K562 (cell line): ENCODE measurements around the gene SETD5. TPM values are rescaled to one million over a fixed set of nuclear protein-coding genes. Genes with fewer than 3 reads are reported as not detected.

Experiments
- ARID3B ChIP-seq: fragments of 250-450 bp; sonication (Bioruptor Pico); IDR thresholded peaks from 2 replicates; pipeline ENCODE4 v1.4.0; 2020; ENCODE audit warnings: borderline replicate concordance
- BCOR ChIP-seq: fragments of 450-650 bp; IDR thresholded peaks from 2 replicates; pipeline ENCODE4 v1.6.1; 2016
- CBFA2T3 ChIP-seq: fragments of 450-650 bp; IDR thresholded peaks from 2 replicates; pipeline ENCODE4 v1.6.1; 2017
- CEBPB ChIP-seq: fragments of 450-650 bp; IDR thresholded peaks from 2 replicates; pipeline ENCODE4 v1.6.1; 2016; ENCODE audit warnings: missing genetic modification characterization, missing compliant biosample characterization
- EHMT2 ChIP-seq: fragments of 450-650 bp; IDR thresholded peaks from 2 replicates; pipeline ENCODE4 v1.6.1; 2018; ENCODE audit warnings: antibody characterized with exemption
- ELF2 ChIP-seq: fragments of 250-450 bp; sonication (Bioruptor Pico); IDR thresholded peaks from 2 replicates; pipeline ENCODE4 v1.5.0; 2021; ENCODE audit warnings: mild to moderate bottlenecking
- FOXJ2 ChIP-seq: fragments of 200-800 bp; sonication (Bioruptor generic); IDR thresholded peaks from 2 replicates; pipeline ENCODE4 v1.6.1; 2016; ENCODE audit warnings: missing genetic modification characterization, missing compliant biosample characterization
- HDGF ChIP-seq: fragments of 450-650 bp; IDR thresholded peaks from 2 replicates; pipeline ENCODE4 v1.6.1; 2016
- HEY1 ChIP-seq: fragments of 250-450 bp; sonication (Bioruptor Pico); IDR thresholded peaks from 2 replicates; pipeline ENCODE4 v1.5.0; 2020; ENCODE audit warnings: mild to moderate bottlenecking, moderate library complexity, borderline replicate concordance
- LEF1 ChIP-seq: fragments of 450-650 bp; IDR thresholded peaks from 2 replicates; pipeline ENCODE4 v1.6.1; 2016; ENCODE audit warnings: mild to moderate bottlenecking
- MTA1 ChIP-seq: fragments of 450-650 bp; IDR thresholded peaks from 2 replicates; pipeline ENCODE4 v1.6.1; 2017; ENCODE audit warnings: borderline replicate concordance
- MYC ChIP-seq, 2 experiments: fragments of 250-450 bp in 1 of 2; sonication (Bioruptor Pico) in 1 of 2; IDR thresholded peaks; 2 replicates each; pipeline versions ENCODE4 v1.5.1 to v1.6.1; 2012 to 2021; ENCODE audit warnings: low read depth in 2 of 2, borderline replicate concordance in 1 of 2, improper control_type of control experiment in 1 of 2, low read length in 1 of 2, mild to moderate bottlenecking in 1 of 2, moderate library complexity in 1 of 2
- PHF20 ChIP-seq: fragments of 450-650 bp; IDR thresholded peaks from 2 replicates; pipeline ENCODE4 v1.6.1; 2018; ENCODE audit not compliant: partially characterized antibody
- PRPF4 ChIP-seq: fragments of 200-400 bp; formaldehyde crosslinking; IDR thresholded peaks from one replicate; pipeline ENCODE4 v1.6.1; 2017; ENCODE audit warnings: low read length, low read depth, mild to moderate bottlenecking; ENCODE audit not compliant: insufficient read depth, poor library complexity, severe bottlenecking
- RBM25 ChIP-seq: fragments of 200-400 bp; formaldehyde crosslinking; IDR thresholded peaks from 2 replicates; pipeline ENCODE4 v1.6.1; 2018; ENCODE audit warnings: low read length, low read depth, moderate library complexity; ENCODE audit not compliant: severe bottlenecking
- SRSF7 ChIP-seq: fragments of 200-400 bp; formaldehyde crosslinking; optimal IDR thresholded peaks from 2 replicates; pipeline ENCODE3; 2017; ENCODE audit warnings: mild to moderate bottlenecking, low read depth, low read length
- TRIM25 ChIP-seq: fragments of 450-650 bp; IDR thresholded peaks from 2 replicates; pipeline ENCODE4 v1.7.0; 2016; ENCODE audit warnings: borderline replicate concordance
- ZFPM2 ChIP-seq: fragments of 250-450 bp; sonication (Bioruptor Pico); IDR thresholded peaks from 2 replicates; pipeline ENCODE4 v1.5.1; 2022; ENCODE audit warnings: mild to moderate bottlenecking
- ZNF12 ChIP-seq: sonication (generic); formaldehyde crosslinking; IDR thresholded peaks from 2 replicates; pipeline ENCODE4 v1.4.0; 2020; ENCODE audit warnings: mild to moderate bottlenecking, missing genetic modification reagents
- ZNF197 ChIP-seq: fragments of 200-800 bp; sonication (Bioruptor generic); IDR thresholded peaks from 2 replicates; pipeline ENCODE4 v1.6.1; 2016; ENCODE audit warnings: low read depth, missing genetic modification characterization, missing compliant biosample characterization
- ZNF277 ChIP-seq: fragments of 250-450 bp; sonication (Bioruptor Pico); IDR thresholded peaks from 2 replicates; pipeline ENCODE4 v1.8.0; 2022; ENCODE audit warnings: inconsistent platforms, mild to moderate bottlenecking, moderate library complexity, borderline replicate concordance
- ZNF347 ChIP-seq: fragments of 450-650 bp; formaldehyde crosslinking; IDR thresholded peaks from 2 replicates; pipeline ENCODE4 v1.4.0; 2020; ENCODE audit warnings: low read depth, mild to moderate bottlenecking, moderate library complexity
- ZNF655 ChIP-seq: fragments of 250-450 bp; sonication (Bioruptor Pico); IDR thresholded peaks from 2 replicates; pipeline ENCODE4 v1.5.0; 2021
- ZSCAN32 ChIP-seq: fragments of 450-650 bp; formaldehyde crosslinking; IDR thresholded peaks from 2 replicates; pipeline ENCODE4 v1.4.0; 2020; ENCODE audit warnings: mild to moderate bottlenecking, moderate library complexity
- polyA plus RNA-seq, 8 experiments: library from polyadenylated mRNA; depleted of rRNA in 4 of 8; stranded (reverse) in 5 of 8; unstranded in 3 of 8; fragments of >200 nt; fragmentation: Nextera tagmentation in 2 of 8; fragmentation: Illumina TruSeq in 1 of 8; extraction: Ambion mirVana in 2 of 8; extraction: Trizol in 1 of 8; gene quantifications; 2 replicates each; pipeline versions ENCODE4 v1.2.1 to v1.2.3, GENCODE V29; 2011 to 2014; ENCODE audit warnings: inconsistent platforms in 1 of 8, missing spikeins in 1 of 8
- total RNA-seq, 7 experiments: library from RNA; depleted of rRNA in 6 of 7; stranded (reverse); fragments of >200 nt in 6 of 7; fragmentation: Illumina TruSeq in 2 of 7; extraction: Trizol in 2 of 7; gene quantifications; 2 replicates each; pipeline versions ENCODE4 v1.2.1 to v1.2.3, GENCODE V29; 2011 to 2021; ENCODE audit warnings: low replicate concordance in 1 of 7

SETD5 gene
- total and polyA plus RNA-seq, 9 of the 15 experiments (the other 6 are each of a cell fraction or from before 2014, with no cell fraction given): 20.8 to 135 (median 87.2) TPM

GRCh38 chr3:9420850-9421549 lies 23.6 kb downstream of the SETD5 start (continued):
- no peak for TF ChIP-seq ZNF277 (CRISPR knock-in tag)
- TF ChIP-seq PHF20: no peak
- TF ChIP-seq EHMT2: no peak
- peak; percentile 69 for TF ChIP-seq BCOR
- TF ChIP-seq HEY1 (CRISPR knock-in tag): no peak
- no peak for TF ChIP-seq ZFPM2 (CRISPR knock-in tag)
- TF ChIP-seq MTA1: 0 out of 2 replicates have a peak, but pooled peaks have one; percentile 36
- TF ChIP-seq CBFA2T3: no peak
- TF ChIP-seq ZNF655 (CRISPR knock-in tag): no peak
- TF ChIP-seq ZNF347 (CRISPR knock-in tag): no peak
- no peak for TF ChIP-seq ARID3B (CRISPR knock-in tag)
- no peak for TF ChIP-seq ELF2 (CRISPR knock-in tag)
- TF ChIP-seq MYC (IDR thresholded peaks at IDR 0.05; ENCODE audit: low read depth, low read length): peak; percentile 59
- TF ChIP-seq MYC (CRISPR knock-in tag; IDR thresholded peaks at IDR 0.05; ENCODE audit: borderline replicate concordance, low read depth): no peak
- no peak for TF ChIP-seq ZNF12 (CRISPR knock-in tag)
- TF ChIP-seq TRIM25: no peak
- no peak for TF ChIP-seq SRSF7
- no peak for TF ChIP-seq CEBPB (tag)
- TF ChIP-seq RBM25: peak; percentile 64
- TF ChIP-seq FOXJ2 (tag): no peak
- no peak for TF ChIP-seq LEF1
- no peak for TF ChIP-seq ZNF197 (CRISPR knock-in tag)
- 0 out of 2 replicates have a peak, but pooled peaks have one; percentile 16 for TF ChIP-seq HDGF
- no peak for TF ChIP-seq ZSCAN32 (CRISPR knock-in tag)
- no peak for TF ChIP-seq PRPF4
